T-helper 2 cell treated with Interferon-gamma antibody and Interleukin-4, amounts not matched to agents 100 ng/mL and 5 ng/mL, for 36 hours (primary cell): ENCODE measurements around the gene CEACAM20. TPM values are rescaled to one million over a fixed set of nuclear protein-coding genes. Genes with fewer than 3 reads are reported as not detected.
"Not testable (repeated sequence)": the region's sequence is repeated elsewhere in the genome, so short reads cannot be mapped to it uniquely, and the experiment has no call there.

Experiments used
- intact Hi-C: fragments of 100-400 bp; cut with micrococcal nuclease; formaldehyde crosslinking; loops from one replicate; pipeline ENCODE4 v1.15.1; 2023
- total RNA-seq: library from RNA; stranded (reverse); gene quantifications from 2 replicates; pipeline ENCODE4 v1.2.3, GENCODE V29; 2022

The CEACAM20 gene
- total RNA-seq, 1 donor from 2014 or later = not detected

GRCh38 chr19:44498988-44499387 is 30.5 kb downstream of the CEACAM20 start:
- intact Hi-C loops = no loop called here

- intact Hi-C loops = no loop called here
Observed at GRCh38 chr19:44496711-44497110, 32.8 kb downstream of the CEACAM20 start.

GRCh38 chr19:44476559-44477408 is 52.7 kb downstream of the CEACAM20 start:
- intact Hi-C loops = loop anchor here (2.0 kb wide), 1 partner anchor 24 kb away; the partner anchor contains the start of gene ZNF180

DNA sequence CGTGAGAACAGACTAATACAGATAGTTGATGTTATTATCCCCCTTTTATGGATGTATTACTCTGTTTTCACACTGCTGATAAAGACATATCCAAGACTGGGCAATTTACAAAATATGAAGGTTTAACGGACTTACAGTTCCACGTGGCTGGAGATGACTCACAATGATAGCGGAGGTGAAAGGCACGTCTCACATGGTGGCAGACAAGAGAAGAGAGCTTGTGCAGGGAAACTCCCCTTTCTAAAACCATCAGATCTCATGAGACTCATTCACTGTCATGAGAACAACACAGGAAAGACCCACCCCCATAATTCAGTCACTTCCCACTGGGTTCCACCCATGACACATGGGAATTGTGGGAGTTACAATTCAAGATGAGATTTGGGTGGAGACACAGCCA is 60.7 kb downstream of the CEACAM20 start:
- intact Hi-C loops = not testable (repeated sequence)

- intact Hi-C loops = not testable (repeated sequence)
Observed at GRCh38 chr19:44462600-44463286, 66.7 kb downstream of the CEACAM20 start.

Other genes starting within 250 kb of the CEACAM20 start
- 4.2 and 5.3 TPM in 2 replicates for gene ZNF235, start 224.7 kb downstream of the CEACAM20 start, total RNA-seq
- gene ZNF112, start 173.0 kb downstream of the CEACAM20 start, total RNA-seq = not detected in 2 replicates
- 0.18 and 0.32 TPM in 2 replicates for gene ZNF285, start 128.1 kb downstream of the CEACAM20 start, total RNA-seq
- gene ZNF229, start 81.2 kb downstream of the CEACAM20 start, total RNA-seq = 0.07 and 0.57 TPM in 2 replicates
- gene ZNF180, start 29.2 kb downstream of the CEACAM20 start, total RNA-seq = 9.8 and 11.8 TPM in 2 replicates
- not detected in 2 replicates for gene IGSF23, start 83.9 kb upstream of the CEACAM20 start, total RNA-seq
- 7.0 and 7.9 TPM in 2 replicates for gene PVR, start 114.2 kb upstream of the CEACAM20 start, total RNA-seq
- 0.68 and 0.75 TPM in 2 replicates for gene CEACAM19, start 141.8 kb upstream of the CEACAM20 start, total RNA-seq
- gene CEACAM16, start 169.5 kb upstream of the CEACAM20 start, total RNA-seq = not detected in 2 replicates
- gene BCL3, start 219.0 kb upstream of the CEACAM20 start, total RNA-seq = 65.6 and 68.4 TPM in 2 replicates
- gene CBLC, start 248.2 kb upstream of the CEACAM20 start, total RNA-seq = not detected in 2 replicates